BE2C (cell line): ENCODE data around the gene HELT.
"Not testable (repeated sequence)": the region's sequence is repeated elsewhere in the genome, so short reads cannot be mapped to it uniquely, and the experiment has no call there.

Experiments
- DNase-seq: peaks from one replicate; pipeline ENCODE4 v3.0.0-alpha.2; 2020
- H3K27me3 ChIP-seq: fragments of 250-450 bp; sonication (Bioruptor Pico); 2 replicates; pipeline ENCODE4 v1.5.1; 2020; ENCODE audit warnings: mild to moderate bottlenecking
- H3K36me3 ChIP-seq: fragments of 250-450 bp; sonication (Bioruptor Pico); 2 replicates; pipeline ENCODE4 v1.5.1; 2020; ENCODE audit warnings: mild to moderate bottlenecking
- H3K4me1 ChIP-seq: fragments of 250-450 bp; sonication (Bioruptor Pico); 2 replicates; pipeline ENCODE4 v1.5.1; 2020
- H3K4me3 ChIP-seq: 2 replicates; pipeline ENCODE4 v1.5.1; 2011; ENCODE audit warnings: low read depth, low read length
- H3K9me3 ChIP-seq: fragments of 250-450 bp; sonication (Bioruptor Pico); 2 replicates; pipeline ENCODE4 v1.5.1; 2020
- CTCF ChIP-seq: IDR thresholded peaks from 2 replicates; pipeline ENCODE4 v1.5.1; 2012; ENCODE audit warnings: mild to moderate bottlenecking, low read depth, low read length

Gene HELT

GRCh38 chr4:185040523-185040922 lies 22.2 kb downstream of the HELT start:
- no peak for TF ChIP-seq CTCF
- DNase-seq, result no peak
- no peak overlapping the region for H3K4me3 ChIP-seq
- no peaks in the 10 kb centered on the region for H3K36me3 ChIP-seq
- no peaks in the 10 kb centered on the region for H3K27me3 ChIP-seq
- no peaks in the 10 kb centered on the region for H3K4me1 ChIP-seq
- H3K9me3 ChIP-seq, result no peaks in the 10 kb centered on the region

- H3K4me1 ChIP-seq, H3K36me3 ChIP-seq, DNase-seq, H3K9me3 ChIP-seq, H3K4me3 ChIP-seq, H3K27me3 ChIP-seq: not testable (repeated sequence)
These were observed 32.0 kb downstream of the HELT start for GRCh38 chr4:185050286-185050685.

GRCh38 chr4:185051283-185051682 lies 33.0 kb downstream of the HELT start:
- not testable (repeated sequence) for H3K4me3 ChIP-seq, H3K9me3 ChIP-seq, H3K4me1 ChIP-seq, H3K27me3 ChIP-seq, H3K36me3 ChIP-seq, DNase-seq

- TF ChIP-seq CTCF, result no peak
- Histone ChIP-seq H3K27me3 (no peaks in the 10 kb centered on the region), H3K4me3 (no peak overlapping the region), H3K36me3 (no peaks in the 10 kb centered on the region), H3K9me3 (no peaks in the 10 kb centered on the region), H3K4me1 (no peaks in the 10 kb centered on the region)
- no peak for DNase-seq
These were observed 35.5 kb downstream of the HELT start for GRCh38 chr4:185053746-185054145.

GRCh38 chr4:185054272-185054671 lies 36.0 kb downstream of the HELT start:
- no peaks in the 10 kb centered on the region for H3K27me3 ChIP-seq
- no peaks in the 10 kb centered on the region for H3K36me3 ChIP-seq
- no peak for TF ChIP-seq CTCF
- no peaks in the 10 kb centered on the region for H3K9me3 ChIP-seq
- DNase-seq, result no peak
- H3K4me3 ChIP-seq, result no peak overlapping the region
- no peaks in the 10 kb centered on the region for H3K4me1 ChIP-seq

GRCh38 chr4:185054886-185055285 lies 36.6 kb downstream of the HELT start:
- Histone ChIP-seq H3K4me1 (no peaks in the 10 kb centered on the region), H3K4me3 (no peak overlapping the region), H3K9me3 (no peaks in the 10 kb centered on the region), H3K27me3 (no peaks in the 10 kb centered on the region), H3K36me3 (no peaks in the 10 kb centered on the region)
- TF ChIP-seq CTCF, result no peak
- DNase-seq, result no peak

GRCh38 chr4:185061610-185062009 lies 43.3 kb downstream of the HELT start:
- no peak for TF ChIP-seq CTCF
- no peaks in the 10 kb centered on the region for H3K27me3 ChIP-seq
- no peaks in the 10 kb centered on the region for H3K4me1 ChIP-seq
- H3K36me3 ChIP-seq, result no peaks in the 10 kb centered on the region
- DNase-seq, result no peak
- no peak overlapping the region for H3K4me3 ChIP-seq
- no peaks in the 10 kb centered on the region for H3K9me3 ChIP-seq
